ENCODE measurements around the gene PRX.
"Not testable (repeated sequence)": the region's sequence is repeated elsewhere in the genome, so short reads cannot be mapped to it uniquely, and the experiment has no call there.

PRX gene

GRCh38 chr19:40444000-40444824 is 31.0 kb upstream of the PRX start, which contains the start of gene SERTAD3:
Gene SERTAD3, minus strand, starts transcription at chr19:40444335. Its CDS starts 2,255 bp downstream, at chr19:40442080.
- TF ChIP-seq CTCF (IDR thresholded peaks at IDR 0.05; ENCODE audit: extremely low read depth, missing control alignments), result no peak
- DNase-seq (ENCODE audit: low spot score), result peak; percentile 98

GRCh38 chr19:40443131-40443999 is 30.2 kb upstream of the PRX start:
- peak; percentile 98 for DNase-seq (ENCODE audit: low spot score)
- no peak for TF ChIP-seq CTCF (IDR thresholded peaks at IDR 0.05; ENCODE audit: extremely low read depth, missing control alignments)

GRCh38 chr19:40442328-40443130 is 29.4 kb upstream of the PRX start:
- no peak for DNase-seq (ENCODE audit: low spot score)

GRCh38 chr19:40441719-40442253 is 28.6 kb upstream of the PRX start:
- no peak for TF ChIP-seq CTCF (IDR thresholded peaks at IDR 0.05; ENCODE audit: extremely low read depth, missing control alignments)
- DNase-seq (ENCODE audit: low spot score), result no peak

More at GRCh38 chr19:40442328-40443130, 29.4 kb upstream of the PRX start:
- no peak for TF ChIP-seq CTCF (IDR thresholded peaks at IDR 0.05; ENCODE audit: extremely low read depth, missing control alignments)

GRCh38 chr19:40438284-40438683 is 25.1 kb upstream of the PRX start:
- DNase-seq (ENCODE audit: low spot score), result no peak
- TF ChIP-seq CTCF (IDR thresholded peaks at IDR 0.05; ENCODE audit: extremely low read depth, missing control alignments), result no peak

- peak; percentile 85 for DNase-seq (ENCODE audit: low spot score)
- no peak for TF ChIP-seq CTCF (IDR thresholded peaks at IDR 0.05; ENCODE audit: extremely low read depth, missing control alignments)
Measured at GRCh38 chr19:40433391-40434216, 20.4 kb upstream of the PRX start.

- not testable (repeated sequence) for DNase-seq (ENCODE audit: low spot score)
Measured at GRCh38 chr19:40432760-40433159, 19.6 kb upstream of the PRX start.
